GM12878 (cell line): ENCODE results near the gene DENND1A. TPM values are rescaled to one million over a fixed set of nuclear protein-coding genes. Genes with fewer than 3 reads are reported as not detected.

ENCODE experiments used
- BACH1 ChIP-seq: fragments of 450-650 bp; IDR thresholded peaks from 2 replicates; pipeline ENCODE4 v1.6.1; 2017; ENCODE audit warnings: mild to moderate bottlenecking, borderline replicate concordance
- BHLHE40 ChIP-seq, 2 experiments: fragments of 450-650 bp in 1 of 2; IDR thresholded peaks; 2 replicates each; pipeline ENCODE4 v1.6.1; 2011 to 2017; ENCODE audit warnings: low read depth in 2 of 2, borderline replicate concordance in 1 of 2, improper control_type of control experiment in 1 of 2, low read length in 1 of 2, mild to moderate bottlenecking in 1 of 2
- CBFB ChIP-seq: IDR thresholded peaks from 2 replicates; pipeline ENCODE4 v1.6.1; 2016; ENCODE audit warnings: antibody characterized with exemption, low read depth
- DPF2 ChIP-seq: fragments of 450-650 bp; IDR thresholded peaks from 2 replicates; pipeline ENCODE4 v1.6.1; 2017; ENCODE audit warnings: mild to moderate bottlenecking
- FOS ChIP-seq: IDR thresholded peaks from 3 replicates; pipeline ENCODE4 v1.6.1; 2011; ENCODE audit warnings: borderline replicate concordance; ENCODE audit not compliant: insufficient read length; ENCODE audit errors: extremely low read depth
- HDGF ChIP-seq: fragments of 450-650 bp; IDR thresholded peaks from 2 replicates; pipeline ENCODE4 v1.6.1; 2016; ENCODE audit warnings: antibody characterized with exemption
- IRF5 ChIP-seq: fragments of 450-650 bp; IDR thresholded peaks from 2 replicates; pipeline ENCODE4 v1.6.1; 2017; ENCODE audit warnings: borderline replicate concordance
- MLLT1 ChIP-seq: fragments of 450-650 bp; IDR thresholded peaks from 2 replicates; pipeline ENCODE4 v1.6.1; 2016; ENCODE audit warnings: mild to moderate bottlenecking
- MTA2 ChIP-seq: fragments of 450-650 bp; IDR thresholded peaks from 2 replicates; pipeline ENCODE4 v1.6.1; 2016; ENCODE audit warnings: low read depth, mild to moderate bottlenecking, moderate library complexity
- NKRF ChIP-seq: fragments of 450-650 bp; conservative IDR thresholded peaks from 2 replicates; pipeline ENCODE4 v1.6.1; 2017; ENCODE audit warnings: mild to moderate bottlenecking, moderate library complexity
- NR2F1 ChIP-seq: fragments of 450-650 bp; conservative IDR thresholded peaks from 2 replicates; pipeline ENCODE4 v1.6.1; 2017; ENCODE audit warnings: mild to moderate bottlenecking
- PAX5 ChIP-seq: IDR thresholded peaks from 2 replicates; pipeline ENCODE4 v1.6.1; 2011; ENCODE audit warnings: low read depth, low read length, borderline replicate concordance
- PKNOX1 ChIP-seq: fragments of 450-650 bp; IDR thresholded peaks from 2 replicates; pipeline ENCODE4 v1.6.1; 2016; ENCODE audit warnings: mild to moderate bottlenecking
- POLR2AphosphoS2 ChIP-seq: IDR thresholded peaks from 2 replicates; pipeline ENCODE4 v1.6.1; 2011; ENCODE audit warnings: low read depth, mild to moderate bottlenecking, low read length, improper control_type of control experiment, moderate library complexity
- TCF7 ChIP-seq: IDR thresholded peaks from 2 replicates; pipeline ENCODE4 v1.6.1; 2014; ENCODE audit warnings: antibody characterized with exemption, borderline replicate concordance
- ZBTB33 ChIP-seq: fragments of 450-650 bp; IDR thresholded peaks from 2 replicates; pipeline ENCODE4 v1.6.1; 2017; ENCODE audit warnings: mild to moderate bottlenecking
- ZNF687 ChIP-seq: fragments of 450-650 bp; IDR thresholded peaks from 2 replicates; pipeline ENCODE4 v1.6.1; 2017; ENCODE audit warnings: mild to moderate bottlenecking, moderate library complexity
- polyA plus RNA-seq, 11 experiments: library from polyadenylated mRNA; depleted of rRNA in 4 of 11; unstranded in 6 of 11; stranded (reverse) in 5 of 11; fragments of >200 nt; fragmentation: Nextera tagmentation in 4 of 11; fragmentation: Illumina TruSeq in 1 of 11; extraction: Ambion mirVana in 4 of 11; extraction: Trizol in 1 of 11; gene quantifications; 1 replicate in 1 of 11; 2 replicates in 10 of 11; pipeline versions ENCODE4 v1.2.1 to v1.2.3, GENCODE V29; 2011 to 2016; ENCODE audit warnings: inconsistent platforms in 2 of 11, missing spikeins in 2 of 11, low read depth in 1 of 11
- total RNA-seq, 4 experiments: library from RNA; depleted of rRNA in 3 of 4; stranded (reverse); fragments of >200 nt in 3 of 4; fragmentation: Illumina TruSeq in 1 of 4; extraction: Trizol in 1 of 4; gene quantifications; 2 replicates each; pipeline versions ENCODE4 v1.2.1 to v1.2.3, GENCODE V29; 2013 to 2021

The DENND1A gene
- total and polyA plus RNA-seq, 10 of the 15 experiments (the other 5 are each of a cell fraction or from before 2014, with no cell fraction given) = 14.1 to 48.6 (median 35.2) TPM

- TF ChIP-seq ZBTB33 (no peak), IRF5 (no peak), FOS (no peak), CBFB (0 out of 2 replicates have a peak, but pooled peaks have one; percentile 43), MTA2 (peak; percentile 99), DPF2 (peak; percentile 90), TCF7 (peak; percentile 89), PKNOX1 (peak; percentile 50; the same call in 1 of the 2 replicates), HDGF (peak; percentile 67; the same call in 1 of the 2 replicates), MLLT1 (peak; percentile 100), BHLHE40 (IDR thresholded peaks at IDR 0.05; ENCODE audit: borderline replicate concordance in 1 of 2, low read depth in 2 of 2, low read length in 1 of 2) (peak; percentile 66 to 76; a peak in 2 of 4 replicates), BACH1 (peak; percentile 47; the same call in 1 of the 2 replicates), ZNF687 (no peak; the same call in 1 of the 2 replicates), NKRF (no peak), POLR2AphosphoS2 (no peak), NR2F1 (peak; percentile 60), PAX5 (0 out of 2 replicates have a peak, but pooled peaks have one; percentile 41)
These were observed 291.8 kb downstream of the DENND1A start (continued) for GRCh38 chr9:123637945-123638634.
